Measurements from ENCODE around the gene FIBP.
"Not testable (repeated sequence)": the region's sequence is repeated elsewhere in the genome, so short reads cannot be mapped to it uniquely, and the experiment has no call there.

FIBP gene

DNA sequence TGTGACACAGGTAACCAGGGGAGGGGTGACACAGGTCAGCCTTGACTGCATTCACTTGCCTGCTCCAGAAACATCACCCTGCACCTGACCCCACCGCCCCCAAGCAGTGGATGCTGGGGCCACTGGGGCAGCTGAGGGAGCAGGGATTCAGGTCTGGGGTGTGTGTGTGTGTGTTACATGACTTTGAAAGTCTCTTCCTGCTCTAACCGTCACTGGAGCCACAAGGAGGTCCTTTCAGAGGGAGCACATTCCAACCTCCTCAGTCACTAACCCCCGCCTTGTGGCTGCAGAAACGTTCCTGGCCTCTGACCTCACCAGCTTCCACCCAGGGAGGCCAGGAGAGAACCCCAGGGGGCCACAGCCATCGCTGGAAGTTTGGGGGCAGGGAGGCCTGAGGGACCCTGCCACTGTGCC lies 14.8 kb upstream of the FIBP start:
- peaks cover 19% of the 10 kb centered on the region for H3K4me1 Mint-ChIP-seq (ENCODE audit: low read depth)
- H3K4me3 Mint-ChIP-seq, result no peak overlapping the region
- H3K36me3 Mint-ChIP-seq (ENCODE audit: low read depth), result peaks cover 6% of the 10 kb centered on the region
- H3K9me3 Mint-ChIP-seq, result no peaks in the 10 kb centered on the region
- H3K27ac Mint-ChIP-seq, result no peak overlapping the region
- H3K27me3 Mint-ChIP-seq, result peaks cover 16% of the 10 kb centered on the region
- intact Hi-C loops (cut with micrococcal nuclease), result no loop called here

DNA sequence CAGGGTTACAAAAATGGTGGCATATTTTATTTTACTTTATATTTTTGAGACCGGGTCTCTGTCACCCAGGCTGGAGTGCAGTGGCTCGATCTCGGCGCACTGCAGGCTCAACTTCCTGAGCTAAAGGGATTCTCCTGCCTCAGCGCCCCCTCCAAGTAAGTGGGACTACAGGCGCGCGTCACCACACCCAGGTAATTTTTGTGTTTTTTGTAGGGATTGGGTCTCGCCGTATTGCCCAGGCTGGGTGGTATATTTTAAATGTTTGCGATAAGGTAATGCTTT lies 12.6 kb upstream of the FIBP start:
- intact Hi-C loops (cut with micrococcal nuclease), result no loop called here
- Mint-ChIP-seq H3K36me3 (ENCODE audit: low read depth) (peaks cover 16% of the 10 kb centered on the region), H3K9me3 (no peaks in the 10 kb centered on the region), H3K27ac (peak overlapping the region; percentile 90), H3K4me3 (no peak overlapping the region), H3K4me1 (ENCODE audit: low read depth) (peaks cover 29% of the 10 kb centered on the region), H3K27me3 (peaks cover 14% of the 10 kb centered on the region)

DNA sequence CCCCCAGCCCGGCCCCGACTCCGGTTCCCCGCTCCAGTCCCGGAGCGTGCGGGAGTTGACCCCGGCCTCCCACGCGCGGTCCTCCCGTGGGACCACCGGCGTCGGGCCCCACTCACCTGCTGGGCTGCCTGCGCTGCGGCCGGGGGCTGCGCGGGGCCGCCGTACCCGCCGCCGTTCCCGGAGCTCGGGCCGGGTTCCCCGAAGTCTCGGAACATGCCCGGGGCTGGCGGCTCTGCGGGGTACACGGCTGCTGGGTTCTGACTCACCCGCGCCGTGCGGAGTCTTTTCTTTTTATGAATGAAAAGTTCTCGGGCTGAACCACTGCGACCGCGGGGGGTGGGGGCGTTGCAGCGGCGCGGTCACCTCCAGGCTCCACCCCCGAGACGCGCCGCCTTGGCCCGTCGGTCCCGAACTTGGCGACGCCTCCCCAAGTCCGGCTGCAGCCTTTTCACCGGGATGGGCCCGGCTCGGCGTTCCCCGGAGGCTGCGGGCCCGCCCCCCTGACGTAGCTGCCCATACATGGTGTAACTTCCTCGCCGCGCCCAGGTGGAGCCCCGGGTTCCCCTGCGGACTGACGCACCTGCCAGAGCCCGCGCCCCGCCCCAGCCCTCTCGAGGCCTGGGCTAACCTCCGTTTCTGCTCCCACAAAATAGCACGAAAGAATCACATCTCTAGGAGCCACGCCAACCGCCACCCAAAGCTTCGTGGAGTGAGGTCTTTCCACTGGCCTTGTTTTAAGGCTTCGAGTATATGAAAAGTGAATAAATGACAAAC lies 12.0 kb upstream of the FIBP start, which contains the start of gene FOSL1:
Gene FOSL1 (minus strand): TSS at position 264 of the 774 bp plus-strand sequence. CDS start 49 bp downstream, at position 215.
- no peaks in the 10 kb centered on the region for H3K9me3 Mint-ChIP-seq
- H3K36me3 Mint-ChIP-seq (ENCODE audit: low read depth), result peaks cover 21% of the 10 kb centered on the region
- H3K27me3 Mint-ChIP-seq, result peaks cover 14% of the 10 kb centered on the region
- peak within 1 kb of the TSS; percentile 83 for H3K4me3 Mint-ChIP-seq
- peak within 1 kb of the TSS; percentile 90 for H3K27ac Mint-ChIP-seq
- intact Hi-C loops (cut with micrococcal nuclease), result no loop called here
- peaks cover 34% of the 10 kb centered on the region for H3K4me1 Mint-ChIP-seq (ENCODE audit: low read depth)

DNA sequence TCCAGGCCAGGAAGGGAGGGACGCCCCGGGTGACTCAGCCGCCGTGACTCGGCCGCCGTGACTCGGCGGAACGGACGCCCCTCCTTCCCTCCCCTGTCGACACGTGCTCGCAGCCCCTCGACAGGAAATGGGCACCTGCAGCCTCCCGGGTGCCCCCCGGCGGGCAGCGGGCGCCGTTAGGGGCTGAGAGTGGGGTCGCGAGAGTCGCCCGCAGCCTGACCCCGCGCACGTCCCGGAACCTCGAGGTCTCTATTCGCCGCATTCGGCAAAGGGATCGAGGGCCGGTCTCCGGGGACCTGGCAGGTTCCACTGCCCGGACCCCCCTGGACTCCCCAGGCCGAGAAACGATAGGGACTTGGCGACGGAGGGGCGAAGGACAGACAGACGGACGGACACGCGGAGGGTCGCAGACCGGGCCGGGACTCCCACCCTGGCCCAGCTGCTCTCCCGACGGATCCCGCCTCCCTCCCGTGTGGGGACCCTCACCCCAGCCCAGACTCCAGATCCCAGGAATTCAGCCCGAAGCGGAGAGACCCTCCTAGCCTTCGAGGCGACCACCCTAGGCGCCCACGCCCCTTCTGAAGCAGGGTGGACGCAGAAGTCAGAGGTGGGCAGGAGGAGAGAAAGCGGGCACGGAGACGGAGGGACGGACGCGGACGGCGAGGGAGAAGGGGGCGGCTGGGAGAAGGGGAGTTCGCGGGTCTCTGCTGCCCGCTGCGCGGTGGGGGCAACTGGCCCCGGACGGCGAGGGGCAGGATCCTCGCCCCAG lies 11.3 kb upstream of the FIBP start:
- Mint-ChIP-seq H3K36me3 (ENCODE audit: low read depth) (peaks cover 21% of the 10 kb centered on the region), H3K27ac (peak overlapping the region; percentile 90), H3K9me3 (no peaks in the 10 kb centered on the region), H3K27me3 (peaks cover 13% of the 10 kb centered on the region), H3K4me1 (ENCODE audit: low read depth) (peaks cover 38% of the 10 kb centered on the region), H3K4me3 (peak overlapping the region; percentile 83)
- intact Hi-C loops (cut with micrococcal nuclease), result no loop called here

DNA sequence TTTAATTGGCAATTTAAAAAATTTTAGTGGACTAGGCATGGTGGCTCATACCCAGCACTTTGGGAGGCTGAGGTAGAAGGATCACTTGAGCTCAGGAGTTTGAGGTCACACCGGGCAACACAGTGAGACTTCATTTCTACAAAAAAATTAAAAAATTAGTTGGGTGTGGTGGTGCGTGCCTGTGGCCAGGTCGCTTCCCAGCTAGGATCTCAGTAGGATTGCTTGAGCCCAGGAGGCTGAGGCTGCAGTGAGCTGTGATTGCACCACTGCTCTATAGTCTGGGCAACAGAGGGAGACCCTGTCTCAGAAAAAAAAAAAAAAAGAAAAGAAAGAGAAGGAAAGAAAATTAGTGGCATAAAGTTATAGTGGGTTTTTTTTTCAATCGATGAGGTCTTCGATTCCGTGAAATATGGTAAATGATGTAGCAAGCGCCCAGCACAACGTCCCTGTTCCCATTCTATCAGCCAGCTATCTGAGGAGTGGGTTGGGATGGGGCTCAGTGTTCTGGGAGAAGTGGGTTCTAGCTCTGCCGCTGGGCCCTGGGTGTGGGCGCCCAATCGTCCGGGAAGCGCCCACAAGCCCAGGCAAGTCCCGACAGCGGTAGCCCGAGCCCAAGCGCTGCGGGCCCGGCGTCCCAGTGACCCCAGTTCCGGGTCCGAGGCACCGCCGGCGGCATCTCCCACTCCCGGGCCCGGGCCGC lies 10.5 kb upstream of the FIBP start:
- peaks cover 21% of the 10 kb centered on the region for H3K36me3 Mint-ChIP-seq (ENCODE audit: low read depth)

DNA sequence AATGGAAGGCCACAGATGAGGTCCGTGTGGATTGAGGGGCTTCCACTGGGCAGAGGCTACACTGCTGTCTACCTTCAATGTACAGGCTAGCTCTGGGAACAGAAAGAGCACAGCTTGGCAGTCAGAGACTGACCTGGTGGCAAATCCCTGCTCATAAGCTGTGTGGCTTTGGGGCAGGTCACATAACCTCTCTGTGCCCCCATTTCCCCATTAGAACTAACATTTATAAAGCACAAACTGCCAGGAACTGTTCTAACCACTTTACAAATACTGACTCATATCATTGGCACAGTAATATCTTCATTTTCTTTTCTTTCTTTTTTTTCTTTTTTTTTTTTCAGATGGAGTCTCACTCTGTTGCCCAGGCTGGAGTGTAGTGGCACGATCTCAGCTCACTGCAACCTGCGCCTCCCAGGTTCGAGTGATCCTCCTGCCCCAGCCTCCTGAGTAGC lies 8.8 kb upstream of the FIBP start:
- H3K4me1 Mint-ChIP-seq (ENCODE audit: low read depth), result peaks cover 58% of the 10 kb centered on the region
- no peaks in the 10 kb centered on the region for H3K9me3 Mint-ChIP-seq
- H3K4me3 Mint-ChIP-seq, result no peak overlapping the region
- peaks cover 30% of the 10 kb centered on the region for H3K36me3 Mint-ChIP-seq (ENCODE audit: low read depth)
- H3K27ac Mint-ChIP-seq, result no peak overlapping the region
- no peaks in the 10 kb centered on the region for H3K27me3 Mint-ChIP-seq
- intact Hi-C loops (cut with micrococcal nuclease), result no loop called here

More for the DNA sequence above, 10.5 kb upstream of the FIBP start:
- Mint-ChIP-seq H3K9me3 (no peaks in the 10 kb centered on the region), H3K27ac (peak overlapping the region; percentile 90), H3K4me3 (peak overlapping the region; percentile 83), H3K27me3 (peaks cover 13% of the 10 kb centered on the region), H3K4me1 (ENCODE audit: low read depth) (peaks cover 46% of the 10 kb centered on the region)
- intact Hi-C loops (cut with micrococcal nuclease), result no loop called here

DNA sequence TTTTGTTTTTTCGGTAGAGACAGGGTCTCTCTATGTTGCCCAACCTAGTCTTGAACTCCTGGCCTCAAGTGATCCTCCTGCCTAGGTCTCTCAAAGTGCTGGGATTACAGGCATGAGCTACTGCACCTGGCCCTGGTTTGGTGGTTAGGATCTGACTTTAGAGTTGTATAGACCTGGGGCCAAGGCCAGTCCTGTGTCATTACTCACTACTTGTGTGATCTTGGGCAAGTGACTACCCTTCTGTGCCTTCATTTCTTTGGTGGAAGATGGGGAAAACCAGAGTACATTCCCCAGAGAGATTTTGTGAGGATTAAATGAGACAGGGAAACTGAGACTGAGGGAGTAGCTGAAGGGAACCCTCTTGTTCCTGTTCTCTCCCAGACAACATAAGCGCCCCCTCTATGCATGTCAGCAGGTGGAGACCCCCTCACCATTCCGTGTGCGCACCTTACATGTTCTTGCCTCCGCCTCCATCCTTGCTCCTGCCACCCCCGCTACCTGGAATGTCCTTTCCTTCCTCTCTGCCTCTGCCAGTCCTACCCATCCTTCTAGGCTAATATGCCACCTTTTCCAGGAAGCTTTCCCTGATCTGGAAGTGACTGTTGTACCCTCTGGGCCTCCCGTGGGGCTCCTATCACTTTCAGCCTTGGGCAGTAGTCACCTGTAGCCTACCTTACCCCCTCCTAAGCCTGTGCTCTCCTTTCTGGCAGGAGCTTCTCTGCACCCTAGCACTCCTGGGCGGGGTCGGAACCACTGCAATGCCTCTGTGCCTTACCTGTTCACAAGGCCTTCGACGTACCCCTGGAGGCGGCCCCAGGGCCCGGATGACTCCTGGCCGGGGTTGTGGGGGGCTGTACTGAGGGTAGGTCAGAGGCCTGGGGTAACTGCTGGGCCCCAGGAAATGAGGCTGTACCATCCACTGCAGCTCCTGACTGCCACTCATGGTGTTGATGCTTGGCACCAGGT lies 8.0 kb upstream of the FIBP start:
- Mint-ChIP-seq H3K4me3 (no peak overlapping the region), H3K27ac (peak overlapping the region; percentile 23), H3K9me3 (no peaks in the 10 kb centered on the region), H3K4me1 (ENCODE audit: low read depth) (peaks cover 57% of the 10 kb centered on the region), H3K36me3 (ENCODE audit: low read depth) (peaks cover 33% of the 10 kb centered on the region), H3K27me3 (no peaks in the 10 kb centered on the region)
- intact Hi-C loops (cut with micrococcal nuclease), result no loop called here

DNA sequence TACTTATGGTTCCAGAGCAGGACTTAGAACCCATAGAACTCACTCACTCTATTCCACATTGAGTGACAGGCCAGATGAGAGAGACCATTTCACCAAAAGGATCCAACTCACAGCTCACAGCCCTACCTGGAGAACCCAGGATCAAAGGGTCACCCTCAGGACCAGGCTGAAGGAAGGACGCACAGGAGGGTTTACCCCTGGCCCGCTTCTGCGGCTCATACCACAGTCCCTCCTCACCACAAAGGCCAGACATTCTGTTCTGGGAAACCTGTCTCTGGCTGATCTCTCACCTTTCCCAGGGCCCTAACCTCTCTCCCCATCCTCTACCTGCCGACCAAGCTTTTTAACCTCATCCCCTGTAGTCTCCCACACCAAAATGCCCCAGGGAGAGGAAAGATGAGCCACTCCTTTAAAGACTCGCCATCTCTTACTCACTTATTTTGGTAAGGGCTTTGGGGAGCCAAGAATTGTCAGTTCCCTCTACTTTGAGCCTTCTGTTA lies 7.3 kb upstream of the FIBP start:
- Mint-ChIP-seq H3K27me3 (no peaks in the 10 kb centered on the region), H3K4me3 (no peak overlapping the region), H3K27ac (peak overlapping the region; percentile 33), H3K9me3 (no peaks in the 10 kb centered on the region), H3K36me3 (ENCODE audit: low read depth) (peaks cover 33% of the 10 kb centered on the region), H3K4me1 (ENCODE audit: low read depth) (peaks cover 60% of the 10 kb centered on the region)
- intact Hi-C loops (cut with micrococcal nuclease), result no loop called here

DNA sequence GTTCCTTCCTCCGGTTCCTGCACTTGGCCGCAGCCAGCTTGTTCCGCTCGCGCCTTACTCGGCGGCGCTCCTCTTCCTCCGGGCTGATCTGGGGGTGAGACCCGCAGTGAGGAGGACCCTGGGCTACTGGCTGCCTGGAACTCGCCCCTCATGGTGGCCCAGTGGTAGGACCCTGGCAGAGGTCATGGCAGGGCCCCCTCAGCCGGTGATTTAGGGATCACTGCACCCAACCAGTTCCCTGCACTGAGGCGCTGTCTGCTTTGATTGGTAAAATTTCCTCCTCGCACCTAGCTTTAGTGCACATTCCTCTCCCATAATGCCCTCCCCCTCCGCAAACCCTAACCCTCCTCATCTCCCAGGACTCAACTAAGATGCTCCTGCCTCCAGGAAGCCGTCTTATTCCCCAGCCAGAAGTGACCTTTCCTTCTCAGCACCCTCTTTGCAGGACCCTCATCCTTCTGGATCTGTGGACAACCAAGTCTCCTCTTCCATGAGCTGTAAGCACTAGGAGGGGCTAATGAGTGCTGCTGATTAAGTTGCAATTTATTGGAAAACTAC lies 5.8 kb upstream of the FIBP start:
- Mint-ChIP-seq H3K36me3 (ENCODE audit: low read depth) (peaks cover 27% of the 10 kb centered on the region), H3K4me1 (ENCODE audit: low read depth) (peaks cover 68% of the 10 kb centered on the region), H3K27me3 (no peaks in the 10 kb centered on the region), H3K4me3 (peak overlapping the region; percentile 98), H3K9me3 (no peaks in the 10 kb centered on the region), H3K27ac (peak overlapping the region; percentile 99)
- intact Hi-C loops (cut with micrococcal nuclease), result no loop called here

DNA sequence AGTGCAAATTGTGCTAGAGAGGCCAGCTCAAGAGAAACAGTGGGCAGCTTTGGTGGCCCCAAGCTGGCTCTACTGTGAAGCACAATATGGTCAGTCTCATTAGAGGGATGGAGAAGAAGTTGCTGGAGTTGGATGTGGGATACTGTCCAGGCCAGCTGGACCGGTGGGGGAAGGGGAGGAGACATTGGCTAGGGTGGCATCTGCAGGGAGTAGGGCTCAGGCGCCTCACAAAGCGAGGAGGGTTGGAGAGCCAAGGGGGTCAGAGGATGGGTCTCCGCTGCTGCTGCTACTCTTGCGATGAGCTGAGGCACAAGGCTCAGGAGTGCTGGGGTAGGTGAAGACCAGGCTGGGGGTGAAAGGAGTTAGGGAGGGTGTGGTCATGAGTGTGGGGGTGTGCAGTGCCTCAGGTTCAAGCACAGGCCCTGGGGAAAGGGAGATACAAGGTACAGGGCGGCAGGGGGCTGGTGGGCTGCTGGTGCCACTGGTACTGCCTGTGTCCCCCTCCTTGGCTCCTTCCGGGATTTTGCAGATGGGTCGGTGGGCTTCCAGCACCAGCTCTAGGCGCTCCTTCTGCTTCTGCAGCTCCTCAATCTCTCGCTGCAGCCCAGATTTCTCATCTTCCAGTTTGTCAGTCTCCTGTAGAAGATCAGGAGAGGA lies 4.5 kb upstream of the FIBP start:
- no peaks in the 10 kb centered on the region for H3K9me3 Mint-ChIP-seq
- H3K4me1 Mint-ChIP-seq (ENCODE audit: low read depth), result peaks cover 75% of the 10 kb centered on the region
- intact Hi-C loops (cut with micrococcal nuclease), result no loop called here
- peak overlapping the region; percentile 99 for H3K27ac Mint-ChIP-seq
- H3K36me3 Mint-ChIP-seq (ENCODE audit: low read depth), result peaks cover 39% of the 10 kb centered on the region
- H3K27me3 Mint-ChIP-seq, result no peaks in the 10 kb centered on the region
- H3K4me3 Mint-ChIP-seq, result peak overlapping the region; percentile 98

DNA sequence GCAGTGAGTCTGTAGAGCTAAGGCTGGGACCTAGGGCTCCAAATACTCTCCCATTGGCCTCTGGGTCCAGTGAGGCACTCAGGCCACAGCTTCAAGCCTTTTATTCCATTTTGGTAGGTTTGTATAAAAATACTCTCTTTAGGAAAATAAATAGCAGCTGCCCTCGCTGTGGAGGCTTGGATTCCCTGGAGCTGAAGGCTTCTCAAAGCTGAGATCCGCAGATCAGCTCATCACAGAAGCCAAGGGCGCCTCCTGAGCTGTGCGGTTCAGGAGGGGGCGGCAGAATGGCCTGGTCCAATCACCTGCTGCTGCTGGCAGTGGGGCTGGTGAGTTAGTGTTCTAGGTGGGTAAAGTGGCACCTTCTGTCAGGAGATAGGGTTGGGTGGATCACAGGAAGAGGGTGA lies 3.9 kb upstream of the FIBP start:
- Mint-ChIP-seq H3K4me3 (peak overlapping the region; percentile 98), H3K4me1 (ENCODE audit: low read depth) (peaks cover 81% of the 10 kb centered on the region), H3K27ac (peak overlapping the region; percentile 99), H3K36me3 (ENCODE audit: low read depth) (peaks cover 45% of the 10 kb centered on the region)
- H3K27me3 Mint-ChIP-seq; H3K9me3 Mint-ChIP-seq; intact Hi-C loops (cut with micrococcal nuclease): not testable (repeated sequence)

DNA sequence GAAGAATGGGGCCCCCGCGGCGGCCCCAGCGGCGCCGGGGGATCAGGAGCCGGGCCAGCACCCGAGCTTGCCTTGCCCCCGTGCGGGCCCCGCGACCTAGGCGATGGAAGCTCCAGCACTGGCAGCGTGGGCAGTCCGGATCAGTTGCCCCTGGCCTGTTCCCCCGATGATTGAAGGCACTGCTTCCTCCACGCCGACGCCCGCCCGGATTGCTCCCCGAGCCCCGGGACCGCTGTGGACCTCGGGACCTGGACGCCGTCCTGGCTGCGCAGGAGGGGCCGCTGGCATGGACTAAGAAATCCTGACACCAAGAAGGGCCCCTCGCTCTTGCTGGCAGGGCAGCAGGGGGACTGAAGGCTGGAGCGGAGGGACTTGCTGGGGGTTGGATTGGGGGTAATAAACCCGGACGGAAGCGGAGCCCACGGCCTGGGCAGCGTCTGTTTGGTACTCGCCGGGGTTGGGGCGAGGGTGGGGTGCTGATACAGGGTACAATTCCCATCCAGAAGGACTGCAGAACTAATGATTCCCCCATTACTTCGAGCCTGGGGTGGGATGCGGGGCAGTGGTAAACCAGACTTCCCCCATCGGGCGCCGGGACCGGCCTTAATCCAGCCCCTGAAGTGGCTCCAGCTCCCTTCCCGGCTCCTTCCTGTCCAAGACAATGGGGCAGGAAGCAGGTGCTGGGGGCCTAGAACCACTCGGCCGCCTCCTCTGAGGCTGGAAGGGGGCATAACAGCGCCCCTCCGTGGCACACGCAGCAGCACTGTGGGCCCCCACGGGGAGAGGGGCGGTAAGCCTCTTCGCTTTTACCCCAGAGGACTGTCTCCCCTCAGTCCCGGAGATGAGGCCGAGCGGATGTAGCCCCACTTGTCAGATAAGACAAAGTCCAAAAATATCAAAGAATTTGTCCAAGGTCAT lies 3.2 kb upstream of the FIBP start:
- H3K4me3 Mint-ChIP-seq, result peak overlapping the region; percentile 98
- peaks cover 48% of the 10 kb centered on the region for H3K36me3 Mint-ChIP-seq (ENCODE audit: low read depth)
- H3K27me3 Mint-ChIP-seq, result no peaks in the 10 kb centered on the region
- no peaks in the 10 kb centered on the region for H3K9me3 Mint-ChIP-seq
- peak overlapping the region; percentile 99 for H3K27ac Mint-ChIP-seq
- intact Hi-C loops (cut with micrococcal nuclease), result no loop called here
- H3K4me1 Mint-ChIP-seq (ENCODE audit: low read depth), result peaks cover 84% of the 10 kb centered on the region

All from dendritic cell treated with granulocyte-macrophage colony-stimulating factor and Interleukin-4, amounts not matched to agents 40 ng/mL and 50 ng/mL, for 4 days (primary cell).